ENCODE results near the gene SNX25. TPM values are rescaled to one million over a fixed set of nuclear protein-coding genes. Genes with fewer than 3 reads are reported as not detected.

The SNX25 gene
- polyA plus RNA-seq, 1 experiment = 12.6 TPM

- no peak for DNase-seq (ENCODE audit: low read depth, low spot score)
- no peak overlapping the region for H3K27ac ChIP-seq (ENCODE audit: low read depth, low read length)
- POLR2A ChIA-PET = no interaction called here
- H3K9me3 ChIP-seq (ENCODE audit: control insufficient read depth, insufficient read depth, low read length) = no peaks in the 10 kb centered on the region
- TF ChIP-seq CTCF (IDR thresholded peaks at IDR 0.05; ENCODE audit: low read depth, low read length) = no peak
- no peak overlapping the region for H3K4me3 ChIP-seq (ENCODE audit: low read depth, low read length)
- CTCF ChIA-PET = interaction anchor here (0.6 kb wide), 1 partner anchor 77 kb away, joined by 4 read pairs; no protein-coding TSS in a partner anchor
- H3K27me3 ChIP-seq (ENCODE audit: control insufficient read depth, insufficient read depth, low read length) = no peaks in the 10 kb centered on the region
Observed at GRCh38 chr4:185259719-185260118, 50.3 kb downstream of the SNX25 start.

GRCh38 chr4:185261946-185262345 lies 52.5 kb downstream of the SNX25 start:
- DNase-seq (ENCODE audit: low read depth, low spot score) = no peak
- H3K4me3 ChIP-seq (ENCODE audit: low read depth, low read length) = no peak overlapping the region
- H3K27ac ChIP-seq (ENCODE audit: low read depth, low read length) = no peak overlapping the region
- no peak for TF ChIP-seq CTCF (IDR thresholded peaks at IDR 0.05; ENCODE audit: low read depth, low read length)
- CTCF ChIA-PET = interaction anchor here (1.0 kb wide), 1 partner anchor 79 kb away, joined by 4 read pairs; no protein-coding TSS in a partner anchor
- POLR2A ChIA-PET = no interaction called here
- no peaks in the 10 kb centered on the region for H3K9me3 ChIP-seq (ENCODE audit: control insufficient read depth, insufficient read depth, low read length)
- no peaks in the 10 kb centered on the region for H3K27me3 ChIP-seq (ENCODE audit: control insufficient read depth, insufficient read depth, low read length)

- no peak for DNase-seq (ENCODE audit: low read depth, low spot score)
- Histone ChIP-seq H3K9me3 (ENCODE audit: control insufficient read depth, insufficient read depth, low read length) (no peaks in the 10 kb centered on the region), H3K27ac (ENCODE audit: low read depth, low read length) (no peak overlapping the region), H3K27me3 (ENCODE audit: control insufficient read depth, insufficient read depth, low read length) (no peaks in the 10 kb centered on the region), H3K4me3 (ENCODE audit: low read depth, low read length) (no peak overlapping the region)
- POLR2A ChIA-PET = no interaction called here
- CTCF ChIA-PET = no interaction called here
- no peak for TF ChIP-seq CTCF (IDR thresholded peaks at IDR 0.05; ENCODE audit: low read depth, low read length)
Observed at GRCh38 chr4:185263419-185263818, 54.0 kb downstream of the SNX25 start.

- H3K9me3 ChIP-seq (ENCODE audit: control insufficient read depth, insufficient read depth, low read length) = no peaks in the 10 kb centered on the region
- ChIA-PET POLR2A (no interaction called here), CTCF (interaction anchor here (1.0 kb wide), 1 partner anchor 19 kb away, joined by 3 read pairs; no protein-coding TSS in a partner anchor)
- no peak overlapping the region for H3K27ac ChIP-seq (ENCODE audit: low read depth, low read length)
- no peak for TF ChIP-seq CTCF (IDR thresholded peaks at IDR 0.05; ENCODE audit: low read depth, low read length)
- H3K27me3 ChIP-seq (ENCODE audit: control insufficient read depth, insufficient read depth, low read length) = no peaks in the 10 kb centered on the region
- peak; percentile 36 for DNase-seq (ENCODE audit: low read depth, low spot score)
- H3K4me3 ChIP-seq (ENCODE audit: low read depth, low read length) = no peak overlapping the region
Observed at GRCh38 chr4:185265942-185266341, 56.5 kb downstream of the SNX25 start.

GRCh38 chr4:185269286-185269685 lies 59.9 kb downstream of the SNX25 start:
- Histone ChIP-seq H3K9me3 (ENCODE audit: control insufficient read depth, insufficient read depth, low read length) (no peaks in the 10 kb centered on the region), H3K4me3 (ENCODE audit: low read depth, low read length) (no peak overlapping the region), H3K27ac (ENCODE audit: low read depth, low read length) (no peak overlapping the region), H3K27me3 (ENCODE audit: control insufficient read depth, insufficient read depth, low read length) (no peaks in the 10 kb centered on the region)
- ChIA-PET CTCF (interaction anchor here (0.6 kb wide), 1 partner anchor 22 kb away, joined by 3 read pairs; no protein-coding TSS in a partner anchor), POLR2A (no interaction called here)
- no peak for DNase-seq (ENCODE audit: low read depth, low spot score)
- TF ChIP-seq CTCF (IDR thresholded peaks at IDR 0.05; ENCODE audit: low read depth, low read length) = no peak
